ENCODE measurements around the gene PTPN1.

DNA sequence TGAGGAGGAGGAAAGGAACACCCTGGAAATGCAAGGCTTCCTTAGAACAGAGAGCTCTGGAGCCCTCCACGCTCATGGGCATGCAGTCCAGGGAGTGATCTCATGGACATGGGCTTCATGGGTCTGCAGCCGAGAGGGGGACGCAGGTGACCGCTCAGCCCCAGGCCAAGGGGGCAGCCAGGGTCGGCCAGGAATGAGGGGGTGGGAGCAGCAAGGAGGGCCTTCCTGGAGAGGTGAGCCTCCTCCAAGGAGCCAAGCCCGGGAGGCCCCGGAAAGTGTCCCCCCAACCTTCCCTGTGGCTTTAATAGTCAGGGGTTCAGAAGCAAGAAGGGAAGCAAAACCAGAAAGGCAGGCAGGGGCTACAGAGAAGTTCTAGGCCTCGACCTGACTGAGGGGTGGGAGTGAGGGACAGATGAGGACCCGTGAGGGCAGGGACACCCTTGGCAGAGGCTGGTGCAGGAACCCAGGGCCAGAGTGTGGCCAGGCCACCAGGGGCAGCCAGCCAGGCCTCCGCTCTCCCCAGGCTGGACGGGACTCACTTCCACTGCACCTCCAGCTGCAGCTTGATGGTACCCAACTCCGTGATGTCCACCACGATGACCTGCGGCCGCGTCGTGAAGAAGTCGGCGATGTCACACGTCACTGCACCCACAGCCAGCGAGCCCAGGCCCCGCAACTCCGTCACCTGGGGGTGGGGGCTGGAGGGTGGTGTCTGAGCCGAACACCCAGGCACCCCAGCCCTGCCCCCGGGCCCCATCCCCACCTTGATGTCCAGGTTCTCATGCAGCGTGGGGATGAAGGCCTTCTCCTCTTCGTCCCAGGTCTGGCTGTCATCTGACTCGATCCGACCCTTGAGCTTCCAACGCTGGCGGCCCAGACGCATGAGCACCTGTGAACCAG lies 97.9 kb downstream of the PTPN1 start:
- TF ChIP-seq, protein P1, sequence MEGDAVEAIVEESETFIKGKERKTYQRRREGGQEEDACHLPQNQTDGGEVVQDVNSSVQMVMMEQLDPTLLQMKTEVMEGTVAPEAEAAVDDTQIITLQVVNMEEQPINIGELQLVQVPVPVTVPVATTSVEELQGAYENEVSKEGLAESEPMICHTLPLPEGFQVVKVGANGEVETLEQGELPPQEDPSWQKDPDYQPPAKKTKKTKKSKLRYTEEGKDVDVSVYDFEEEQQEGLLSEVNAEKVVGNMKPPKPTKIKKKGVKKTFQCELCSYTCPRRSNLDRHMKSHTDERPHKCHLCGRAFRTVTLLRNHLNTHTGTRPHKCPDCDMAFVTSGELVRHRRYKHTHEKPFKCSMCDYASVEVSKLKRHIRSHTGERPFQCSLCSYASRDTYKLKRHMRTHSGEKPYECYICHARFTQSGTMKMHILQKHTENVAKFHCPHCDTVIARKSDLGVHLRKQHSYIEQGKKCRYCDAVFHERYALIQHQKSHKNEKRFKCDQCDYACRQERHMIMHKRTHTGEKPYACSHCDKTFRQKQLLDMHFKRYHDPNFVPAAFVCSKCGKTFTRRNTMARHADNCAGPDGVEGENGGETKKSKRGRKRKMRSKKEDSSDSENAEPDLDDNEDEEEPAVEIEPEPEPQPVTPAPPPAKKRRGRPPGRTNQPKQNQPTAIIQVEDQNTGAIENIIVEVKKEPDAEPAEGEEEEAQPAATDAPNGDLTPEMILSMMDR (IDR thresholded peaks at IDR 0.05 in 4 of 5, conservative IDR thresholded peaks at IDR 0.05 in 1 of 5): no peak
- TF ChIP-seq POLR2A (IDR thresholded peaks at IDR 0.05): no peak

All from gastrocnemius medialis (tissue), 4 donors.